GM21528 (cell line): ENCODE data around the gene COL4A2.

Source experiments
- ATAC-seq: cut with Tn5 transposase; IDR thresholded peaks from one replicate; pipeline ENCODE4 v1.9.1; 2021; ENCODE audit warnings: mild to moderate bottlenecking, moderate library complexity; ENCODE audit not compliant: unreplicated experiment, low FRiP score

Gene COL4A2

GRCh38 chr13:110351636-110352420 is 44.7 kb downstream of the COL4A2 start:
- ATAC-seq, result no peak

GRCh38 chr13:110352735-110353134 is 45.7 kb downstream of the COL4A2 start:
- no peak for ATAC-seq

- no peak for ATAC-seq
Observed at GRCh38 chr13:110353339-110353977, 46.4 kb downstream of the COL4A2 start.

- no peak for ATAC-seq
Observed at GRCh38 chr13:110354123-110354627, 47.1 kb downstream of the COL4A2 start.

- no peak for ATAC-seq
Observed at GRCh38 chr13:110354715-110355473, 47.8 kb downstream of the COL4A2 start.

GRCh38 chr13:110356362-110356761 is 49.3 kb downstream of the COL4A2 start:
- ATAC-seq, result no peak

GRCh38 chr13:110358381-110358780 is 51.3 kb downstream of the COL4A2 start:
- ATAC-seq, result no peak

GRCh38 chr13:110359840-110360301 is 52.8 kb downstream of the COL4A2 start:
- ATAC-seq, result no peak

GRCh38 chr13:110360598-110360997 is 53.5 kb downstream of the COL4A2 start:
- no peak for ATAC-seq

GRCh38 chr13:110361365-110361911 is 54.4 kb downstream of the COL4A2 start:
- ATAC-seq, result no peak

- no peak for ATAC-seq
Observed at GRCh38 chr13:110363010-110363409, 55.9 kb downstream of the COL4A2 start.

- ATAC-seq, result no peak
Observed at GRCh38 chr13:110364081-110364480, 57.0 kb downstream of the COL4A2 start.

- no peak for ATAC-seq
Observed at GRCh38 chr13:110365876-110366275, 58.8 kb downstream of the COL4A2 start.

- ATAC-seq, result no peak
Observed at GRCh38 chr13:110366733-110367132, 59.6 kb downstream of the COL4A2 start.

GRCh38 chr13:110367620-110368019 is 60.5 kb downstream of the COL4A2 start:
- ATAC-seq, result no peak

- no peak for ATAC-seq
Observed at GRCh38 chr13:110368408-110368807, 61.3 kb downstream of the COL4A2 start.

- ATAC-seq, result no peak
Observed at GRCh38 chr13:110369400-110369799, 62.3 kb downstream of the COL4A2 start.

GRCh38 chr13:110371550-110372465 is 64.7 kb downstream of the COL4A2 start:
- peak; percentile 51 for ATAC-seq

- ATAC-seq, result no peak
Observed at GRCh38 chr13:110372676-110373075, 65.6 kb downstream of the COL4A2 start.

GRCh38 chr13:110373617-110374016 is 66.5 kb downstream of the COL4A2 start:
- no peak for ATAC-seq
